ENCODE data around the gene EML2.

DNA sequence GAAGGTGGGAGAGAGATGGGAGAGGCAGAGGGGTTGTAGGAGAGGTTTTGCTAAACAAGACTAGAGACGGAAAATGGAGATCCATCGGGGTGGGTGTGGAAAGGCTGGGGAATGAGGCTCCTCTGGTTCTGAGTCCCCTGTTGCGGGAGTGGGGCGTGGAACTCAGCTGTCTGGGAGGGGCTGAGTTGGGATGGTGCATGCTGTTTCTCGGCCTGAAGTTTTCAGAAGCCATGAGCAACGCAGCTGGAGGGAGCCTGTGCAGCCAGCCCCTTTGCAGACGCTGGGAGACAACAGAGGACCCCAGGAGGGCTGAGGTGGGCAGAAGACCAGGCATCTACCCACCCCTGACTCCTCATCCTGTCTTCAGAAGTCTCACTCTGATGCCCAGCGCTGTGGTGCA lies 21.4 kb upstream of the EML2 start:
- TF ChIP-seq POLR2A (IDR thresholded peaks at IDR 0.05; ENCODE audit: low read length) (no peak), GATA1 (IDR thresholded peaks at IDR 0.05; ENCODE audit: low read depth, low read length) (no peak)

All from erythroblast (primary cell).